Right lung (tissue), 5 donors: ENCODE data around the gene S100A5. TPM values are rescaled to one million over a fixed set of nuclear protein-coding genes. Genes with fewer than 3 reads are reported as not detected.
A peak's percentile ranks its signal among the peaks of the same experiment; 100 is the strongest.

Experiments
- DNase-seq, 2 donors: peaks; one replicate each; pipeline ENCODE4 v3.0.0-alpha.2; 2013
- polyA plus RNA-seq, 5 donors: library from polyadenylated mRNA; unstranded; fragments of 120-200 nt; gene quantifications; one replicate each; pipeline versions ENCODE4 v1.2.1 to v1.2.3, GENCODE V29; 2013; ENCODE audit warnings: inconsistent platforms in 1 of 5, low replicate concordance in 1 of 5; ENCODE audit not compliant: insufficient read length in 5 of 5, insufficient read depth in 1 of 5

Gene S100A5
- polyA plus RNA-seq, 5 donors = 0.23 TPM; not detected in 4

DNA sequence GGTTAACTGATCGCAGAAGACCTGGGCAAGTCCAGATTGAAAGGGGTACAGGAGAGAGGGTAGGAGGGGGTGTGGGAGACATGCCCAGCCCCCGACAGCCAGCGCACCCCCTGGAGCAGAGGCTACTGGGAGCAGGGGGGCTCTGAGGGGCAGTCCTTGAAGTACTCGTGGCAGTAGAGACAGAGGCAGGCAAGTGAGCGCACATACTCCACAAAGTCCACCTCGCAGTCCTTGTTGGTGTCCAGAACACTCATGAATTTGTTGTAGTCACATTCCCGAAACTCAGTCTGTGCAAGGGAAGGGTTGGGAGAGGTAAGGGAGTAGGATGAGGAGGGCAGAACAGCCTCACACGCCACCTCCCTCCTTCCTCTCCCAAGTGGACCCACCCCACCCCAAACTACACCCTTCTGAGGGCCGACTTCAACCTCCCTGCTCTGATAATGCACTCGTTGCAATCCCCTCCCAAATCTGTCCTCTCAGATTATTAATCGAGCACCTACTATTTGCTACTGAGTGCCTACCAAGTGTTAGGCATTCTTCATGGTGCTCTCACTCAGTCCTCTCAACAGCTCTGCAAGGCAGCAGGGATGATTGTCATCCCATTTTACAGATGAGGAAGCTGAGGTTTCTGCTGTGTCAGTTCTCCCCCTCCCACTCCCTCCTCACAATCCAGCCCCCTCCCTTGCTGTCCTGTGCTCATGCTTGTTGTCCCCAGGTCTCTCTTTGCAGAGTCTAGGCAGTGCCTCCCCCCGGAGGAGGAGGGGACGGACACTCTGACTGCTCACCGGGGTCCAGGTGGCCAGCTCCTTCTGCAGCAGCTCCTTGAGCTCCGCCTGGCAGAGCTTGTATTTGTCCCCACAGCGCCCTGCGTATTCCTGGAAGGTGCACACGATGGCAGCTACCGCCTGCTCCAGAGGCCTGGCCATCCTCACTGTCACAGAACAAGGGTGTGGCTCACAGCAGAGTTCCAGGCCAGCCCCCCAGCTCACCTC lies 7.1 kb upstream of the S100A5 start:
- no peak for DNase-seq

DNA sequence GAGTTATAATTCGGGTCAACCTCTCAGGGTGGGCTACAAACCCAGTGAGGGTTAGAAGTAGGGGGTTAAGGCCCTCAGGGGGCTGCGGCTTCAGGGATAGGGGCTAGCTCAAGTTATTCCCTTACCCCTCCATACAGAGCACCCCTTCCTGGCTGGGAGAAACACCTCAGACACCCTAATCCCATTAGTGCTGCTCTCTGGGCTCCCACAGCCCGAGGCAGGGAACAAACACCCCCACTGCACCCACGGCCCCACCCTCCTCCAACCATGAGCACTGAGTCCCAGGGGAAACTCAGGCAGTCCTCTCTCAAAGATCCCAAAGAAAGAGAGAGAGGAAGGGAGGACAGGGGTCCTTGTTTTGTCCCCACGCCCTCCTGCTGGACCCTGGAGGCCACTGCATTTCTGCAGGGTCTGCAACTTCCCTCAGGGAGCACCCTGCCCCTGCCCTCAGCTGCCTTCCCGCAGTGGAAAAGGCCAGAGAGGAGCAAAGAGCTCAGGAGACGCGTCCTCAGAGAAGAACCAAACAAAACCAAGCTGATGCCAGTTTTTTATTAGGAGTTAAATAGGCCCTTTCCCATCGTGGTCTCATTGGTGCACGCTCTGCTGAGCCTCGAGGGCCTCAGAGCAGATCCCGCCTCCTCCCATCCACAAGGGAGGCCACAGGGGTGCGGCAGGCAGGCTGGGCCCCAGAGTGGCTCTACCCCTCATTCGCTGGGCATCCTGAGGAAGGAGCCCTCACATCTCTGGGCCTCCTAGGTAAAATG lies 6.2 kb upstream of the S100A5 start:
- no peak for DNase-seq

GRCh38 chr1:153546371-153546770 lies 5.6 kb upstream of the S100A5 start:
- no peak for DNase-seq

GRCh38 chr1:153545067-153546055 lies 4.6 kb upstream of the S100A5 start, which contains the start of gene S100A4:
TSS of gene S100A4 (minus strand) at chr1:153545806. CDS start at chr1:153544794, 1,012 bp downstream.
- DNase-seq = peak; percentile 76 to 84

DNA sequence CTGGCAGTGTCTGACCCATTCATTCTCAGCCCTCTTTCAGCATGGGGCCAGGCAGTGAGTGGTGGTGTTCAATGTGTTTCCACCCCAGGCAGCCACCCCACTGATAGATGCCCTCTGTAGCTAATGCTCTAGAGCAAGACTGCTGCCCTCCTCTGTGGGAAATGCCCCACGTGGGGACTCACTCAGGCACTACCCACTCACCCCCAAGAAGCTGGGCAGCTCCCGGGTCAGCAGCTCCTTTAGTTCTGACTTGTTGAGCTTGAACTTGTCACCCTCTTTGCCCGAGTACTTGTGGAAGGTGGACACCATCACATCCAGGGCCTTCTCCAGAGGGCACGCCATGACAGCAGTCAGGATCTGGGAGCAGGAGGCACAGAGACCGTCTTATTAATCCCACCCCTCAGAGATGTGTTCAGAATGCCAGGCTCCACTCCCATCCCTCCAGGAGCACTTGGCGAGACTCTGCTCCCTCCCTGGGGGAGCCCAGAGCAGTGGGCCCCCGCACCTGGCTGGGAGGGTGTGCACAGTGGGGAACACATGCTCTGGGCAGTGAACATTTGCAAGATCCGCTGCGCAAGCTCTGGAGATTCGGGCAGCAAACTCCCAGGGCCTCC lies 3.8 kb upstream of the S100A5 start:
- DNase-seq = no peak

DNA sequence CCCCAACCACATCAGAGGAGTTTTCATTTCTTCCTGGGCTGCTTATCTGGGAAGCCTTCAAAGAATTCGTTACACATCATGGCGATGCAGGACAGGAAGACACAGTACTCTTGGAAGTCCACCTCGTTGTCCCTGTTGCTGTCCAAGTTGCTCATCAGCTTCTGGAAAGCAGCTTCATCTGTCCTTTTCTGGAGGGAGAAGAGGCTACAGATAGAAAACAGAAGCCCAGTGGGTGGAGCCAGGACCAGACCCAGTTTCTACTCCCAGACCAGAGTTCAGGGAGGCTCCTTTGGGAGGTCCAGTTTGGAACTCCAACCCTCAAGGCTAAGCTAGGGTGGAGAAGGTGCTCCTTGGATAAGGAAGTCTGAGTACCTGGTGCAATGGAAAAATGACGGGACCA lies 3.0 kb upstream of the S100A5 start:
- no peak for DNase-seq

DNA sequence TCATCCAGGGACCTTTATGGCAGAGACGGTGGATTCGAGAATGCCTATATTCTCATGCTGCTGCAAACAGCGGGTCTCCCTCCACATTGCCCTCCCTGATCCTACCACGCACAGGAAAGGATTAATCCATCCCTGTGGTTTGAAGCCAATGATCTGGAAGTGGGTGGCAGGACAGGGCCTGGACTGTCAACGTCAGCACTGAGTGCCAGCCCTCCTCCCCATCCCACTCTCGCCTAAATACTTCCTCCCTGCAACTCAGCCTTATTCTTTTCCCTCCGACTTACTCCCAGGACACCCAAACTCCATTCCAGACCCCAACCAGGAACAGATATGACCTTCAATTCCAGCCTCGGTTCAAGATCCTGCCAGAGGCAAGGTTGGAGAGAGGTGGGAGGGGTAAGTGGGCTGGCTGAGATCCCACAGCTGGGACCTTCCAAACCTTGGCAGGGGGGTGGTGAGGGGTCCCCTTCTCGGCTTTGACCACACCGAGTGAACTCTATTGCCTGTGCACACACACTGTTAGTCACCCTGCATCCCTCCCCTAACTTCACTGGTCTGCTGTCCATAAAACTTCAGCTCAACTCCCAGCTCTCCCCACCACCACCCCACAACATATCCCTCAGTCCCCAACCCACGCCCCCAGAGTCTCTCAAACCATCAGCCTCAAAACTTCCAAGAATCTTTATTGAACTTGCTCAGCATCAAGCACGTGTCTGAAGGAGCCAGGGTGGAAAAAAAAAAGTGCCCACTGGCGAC lies 2.4 kb upstream of the S100A5 start:
- no peak for DNase-seq

DNA sequence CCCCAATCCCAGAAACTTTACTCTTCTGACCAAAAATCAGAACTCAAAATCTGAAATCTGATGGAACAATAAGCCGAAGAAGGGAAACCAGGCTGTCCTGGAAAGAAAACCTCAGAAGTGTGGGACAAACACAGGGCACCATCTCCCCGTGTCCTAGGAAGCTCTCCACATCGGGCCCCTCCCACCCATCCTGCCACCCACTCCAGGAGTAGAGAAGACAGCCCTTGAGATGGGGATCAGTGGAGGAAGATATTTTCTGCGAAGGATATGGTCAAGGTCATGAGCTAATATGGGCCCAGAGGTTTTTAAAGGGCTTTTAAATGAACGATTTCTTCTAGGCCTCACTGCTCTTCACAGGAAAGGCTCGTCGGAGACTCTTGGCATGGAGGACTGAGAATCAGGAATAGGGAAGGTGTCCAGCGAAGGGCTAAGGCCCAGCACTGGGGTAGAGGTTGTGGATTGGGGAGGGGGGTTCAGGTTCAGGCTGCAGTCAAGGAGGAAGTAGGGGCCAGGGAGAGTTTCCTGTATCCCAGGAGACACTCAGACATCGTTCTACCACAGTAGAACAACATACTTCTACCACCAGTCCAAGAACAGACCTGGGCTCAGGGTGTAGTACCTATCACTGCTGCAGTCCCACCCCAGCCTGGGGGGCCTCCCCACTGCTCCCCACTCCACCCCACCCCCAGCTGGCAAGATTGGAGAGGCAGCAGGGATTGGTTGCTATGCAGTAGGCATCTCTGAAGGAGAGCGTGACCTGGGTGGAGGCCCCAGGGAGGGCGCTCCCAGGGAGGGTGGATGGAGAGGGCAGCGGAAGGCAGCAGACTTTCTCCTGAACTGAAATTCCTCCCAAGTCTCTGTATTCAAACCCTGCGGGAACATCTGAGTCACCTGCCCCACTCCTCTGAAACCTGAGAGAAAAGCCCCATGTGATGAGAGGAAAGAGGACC lies 1.2 kb upstream of the S100A5 start:
- no peak for DNase-seq

DNA sequence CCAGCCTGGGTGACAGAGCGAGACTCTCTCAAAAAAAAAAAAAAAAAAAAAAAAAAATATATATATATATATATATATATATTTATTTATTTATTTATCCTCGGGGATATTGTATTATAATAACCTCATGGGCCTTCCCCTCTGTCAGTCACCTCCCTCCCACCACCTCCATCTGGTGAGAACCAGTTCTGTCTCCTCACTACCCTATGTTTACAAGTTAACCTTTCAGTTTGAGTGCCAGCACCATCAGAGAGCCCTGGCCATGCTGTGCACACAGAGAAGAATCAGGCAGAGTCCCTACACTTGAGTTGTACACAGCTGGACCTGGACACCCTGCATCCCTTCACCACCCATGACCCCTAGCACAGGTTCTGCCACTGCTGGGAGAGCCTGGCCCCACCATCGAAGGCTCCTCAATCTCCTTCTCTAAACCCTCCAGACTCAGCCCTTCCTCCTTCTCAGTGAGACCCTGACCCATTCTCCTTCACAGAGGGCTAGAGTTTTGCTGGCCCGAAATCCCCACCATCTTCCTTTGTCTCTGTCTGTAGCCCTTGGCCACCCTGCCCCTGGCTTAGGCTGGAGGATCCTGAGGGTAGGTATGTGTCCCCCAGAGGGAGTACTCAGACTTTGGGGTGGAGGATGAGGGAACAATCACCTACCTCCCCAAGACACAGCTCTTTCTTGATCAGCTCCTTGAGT lies 1.2 kb downstream of the S100A5 start:
- DNase-seq = no peak

DNA sequence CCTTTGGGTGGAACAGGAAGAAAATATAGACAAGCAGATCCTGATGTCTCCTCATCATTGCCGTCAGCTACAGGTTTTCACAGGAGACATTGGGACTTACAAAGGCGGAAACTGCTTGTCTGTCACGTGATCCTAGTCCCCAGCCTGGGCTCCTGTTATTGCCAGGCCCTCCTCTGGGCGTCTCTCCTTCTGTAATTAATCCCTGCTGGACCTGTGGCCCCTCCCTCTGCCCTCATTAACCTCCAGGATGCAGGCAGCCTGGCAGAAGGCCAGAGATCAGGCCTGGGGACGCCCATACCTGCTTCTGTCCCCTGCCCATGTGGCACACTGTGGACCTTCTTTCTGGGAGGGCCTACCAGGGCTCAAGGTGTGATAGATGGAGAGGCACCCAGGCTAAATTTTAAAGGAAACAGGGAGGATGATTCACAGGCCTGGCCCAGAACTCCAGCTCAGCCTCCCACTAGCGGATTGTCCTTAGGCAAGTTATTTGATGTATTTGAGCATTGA lies 2.4 kb downstream of the S100A5 start:
- no peak for DNase-seq

DNA sequence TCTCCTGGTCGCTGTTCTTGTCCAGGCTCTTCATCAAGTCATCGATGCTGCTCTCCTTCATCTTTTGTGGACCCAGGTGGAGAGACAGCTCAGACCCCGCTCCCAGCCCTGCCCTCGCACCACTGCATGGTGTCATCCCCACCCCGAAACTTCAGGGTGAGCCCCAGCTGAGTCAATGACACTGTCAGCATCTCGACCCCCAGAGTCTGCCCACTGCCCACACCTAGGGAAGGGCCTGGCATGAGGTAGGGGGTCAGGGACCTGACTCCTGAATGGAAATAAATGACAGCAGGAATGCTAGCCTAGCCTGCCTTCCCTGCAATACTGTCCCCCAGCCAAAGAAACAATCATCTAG lies 3.4 kb downstream of the S100A5 start:
- DNase-seq = no peak

GRCh38 chr1:153536671-153537375 lies 3.9 kb downstream of the S100A5 start:
- DNase-seq = no peak

DNA sequence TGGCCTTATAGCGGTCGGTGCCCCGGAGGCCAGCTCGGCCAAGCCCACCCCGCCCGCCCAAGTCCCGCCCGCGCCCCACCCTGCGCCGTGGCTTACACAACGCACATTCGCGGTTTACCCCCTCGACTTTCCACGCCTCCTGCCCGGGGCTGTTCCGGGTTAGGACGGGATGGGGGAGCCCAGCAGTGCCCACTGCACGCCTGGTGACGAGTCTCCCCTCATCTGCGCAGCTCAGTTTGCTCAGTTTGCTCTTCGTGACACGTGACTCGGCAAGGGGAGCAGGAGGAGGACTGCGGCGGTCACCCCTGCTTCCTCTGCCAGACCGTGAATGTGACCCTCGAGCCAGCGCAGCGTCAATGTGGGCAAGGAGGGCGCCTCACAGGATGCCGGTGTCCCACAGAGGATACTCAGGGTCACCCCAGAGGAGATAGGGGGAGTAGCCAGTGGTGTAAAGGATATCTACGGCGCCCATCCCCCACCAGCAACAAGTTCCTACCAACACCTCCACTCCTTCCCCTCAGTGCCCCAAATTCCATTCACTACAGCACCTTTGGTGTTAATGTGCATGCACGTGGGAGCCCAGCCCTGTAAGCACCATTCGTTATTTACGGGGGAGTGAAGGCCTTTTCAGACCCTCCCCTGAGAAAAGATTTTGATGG lies 4.6 kb downstream of the S100A5 start:
- peak; percentile 75 to 77 for DNase-seq

DNA sequence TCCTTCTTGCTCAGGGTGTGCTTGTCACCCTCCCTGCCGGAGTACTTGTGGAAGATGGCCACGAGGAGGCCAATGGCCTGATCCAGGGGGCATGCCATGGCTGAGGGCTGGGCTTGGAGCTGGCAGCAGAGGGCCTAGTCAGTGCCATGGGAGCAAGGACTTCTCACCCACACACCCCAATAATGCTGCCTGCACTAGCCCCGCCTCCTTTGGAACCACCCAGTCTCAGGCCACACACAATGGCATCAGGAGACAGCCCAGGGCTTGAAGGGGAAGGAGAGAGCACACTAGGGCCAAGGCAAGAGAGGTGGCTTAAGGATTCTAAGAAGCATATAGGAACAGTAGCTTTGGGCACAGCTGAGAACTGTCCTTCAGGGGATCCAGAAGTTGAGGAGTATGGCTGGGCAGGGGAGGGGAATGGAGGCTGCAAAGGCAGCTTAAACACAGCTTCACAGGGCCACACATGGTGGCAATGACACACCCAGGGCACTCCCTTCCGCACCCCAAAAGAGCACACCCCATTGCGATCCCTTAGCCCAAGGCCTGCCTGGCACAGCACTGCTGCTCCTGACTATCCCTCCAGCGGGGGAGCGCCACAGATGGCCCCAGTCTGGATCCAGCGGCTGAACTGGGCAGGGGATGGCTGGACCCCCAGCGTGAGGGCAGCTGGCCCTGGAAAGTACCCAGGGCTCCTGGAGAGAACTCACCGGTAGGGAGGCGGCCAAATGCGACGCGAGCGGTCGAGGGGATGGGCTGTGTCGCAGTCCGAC lies 5.3 kb downstream of the S100A5 start, which contains the start of gene S100A6:
Gene S100A6, minus strand, starts transcription at position 750 of the 770 bp plus-strand sequence. Its CDS starts 652 bp downstream, at position 98.
- DNase-seq = peak; percentile 21 to 28

DNA sequence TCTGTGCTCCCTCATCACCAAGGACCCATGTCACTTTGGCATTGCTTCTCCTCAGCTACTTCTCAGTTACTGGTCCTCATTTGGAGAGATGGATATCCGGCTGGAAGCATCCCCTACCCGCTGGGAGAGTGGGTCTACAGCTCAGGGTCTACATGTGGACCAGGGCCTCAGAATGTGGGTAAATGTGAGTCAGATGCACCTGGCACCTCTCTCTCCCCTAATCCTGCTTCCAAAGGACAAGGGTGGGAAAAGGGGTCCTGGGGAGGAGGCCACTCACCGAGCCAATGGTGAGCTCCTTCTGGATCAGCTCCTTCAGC lies 5.9 kb downstream of the S100A5 start:
- DNase-seq = no peak
